Choroid plexus epithelial cell (primary cell): ENCODE results near the gene NEIL3.

Source experiments
- DNase-seq: peaks from one replicate; pipeline ENCODE4 v3.0.0-alpha.2; 2010; ENCODE audit warnings: low read depth
- H3K4me3 ChIP-seq: 2 replicates; pipeline ENCODE4 v1.5.1; 2011; ENCODE audit warnings: low read depth, mild to moderate bottlenecking, control low read depth, low read length, moderate library complexity
- CTCF ChIP-seq: conservative IDR thresholded peaks from 2 replicates; pipeline ENCODE4 v1.5.1; 2011; ENCODE audit warnings: low read depth, mild to moderate bottlenecking, control low read depth, inconsistent platforms, low read length, moderate library complexity

NEIL3 gene

DNA sequence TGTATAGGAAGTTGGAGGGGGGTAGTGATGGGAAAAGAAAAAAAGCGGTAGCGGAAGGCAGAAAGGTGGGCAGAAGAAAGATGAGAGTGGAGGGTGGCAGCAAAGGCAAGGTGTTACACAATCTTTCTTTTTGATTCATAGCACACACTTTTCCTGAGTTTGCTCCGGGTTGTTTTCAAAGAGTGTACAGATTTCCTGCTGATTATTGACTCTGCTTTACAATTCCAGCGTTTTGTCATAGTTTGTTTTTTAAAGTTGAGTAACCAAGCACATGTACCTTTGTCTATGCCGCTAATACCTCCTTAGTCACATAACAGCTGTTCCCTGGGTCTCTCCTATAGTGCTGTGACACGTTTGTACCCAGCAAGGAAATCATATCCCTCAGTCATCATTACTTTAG lies 82.3 kb downstream of the NEIL3 start:
- DNase-seq: no peak
- TF ChIP-seq CTCF: no peak
- H3K4me3 ChIP-seq: no peak overlapping the region

DNA sequence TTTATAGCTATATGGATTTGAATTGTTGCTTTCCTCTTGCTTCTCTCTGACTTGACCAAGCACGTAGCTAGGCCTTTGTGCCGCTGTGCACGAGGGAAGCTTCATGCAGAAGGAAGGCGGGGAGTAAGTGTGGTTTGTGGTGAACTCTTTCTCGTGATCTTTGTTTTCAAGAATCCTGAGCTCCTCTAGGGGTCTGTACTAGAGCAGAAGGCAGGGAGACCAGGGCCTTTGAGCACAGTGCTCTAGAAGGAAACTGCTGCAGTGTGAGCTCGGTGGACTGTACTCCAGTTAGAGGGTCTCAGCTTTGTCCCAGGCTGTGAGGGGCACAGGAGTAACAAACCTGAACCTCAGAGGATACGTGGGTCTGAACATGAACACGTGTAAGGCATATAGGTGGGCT lies 83.6 kb downstream of the NEIL3 start:
- TF ChIP-seq CTCF: no peak
- no peak overlapping the region for H3K4me3 ChIP-seq
- DNase-seq: no peak

DNA sequence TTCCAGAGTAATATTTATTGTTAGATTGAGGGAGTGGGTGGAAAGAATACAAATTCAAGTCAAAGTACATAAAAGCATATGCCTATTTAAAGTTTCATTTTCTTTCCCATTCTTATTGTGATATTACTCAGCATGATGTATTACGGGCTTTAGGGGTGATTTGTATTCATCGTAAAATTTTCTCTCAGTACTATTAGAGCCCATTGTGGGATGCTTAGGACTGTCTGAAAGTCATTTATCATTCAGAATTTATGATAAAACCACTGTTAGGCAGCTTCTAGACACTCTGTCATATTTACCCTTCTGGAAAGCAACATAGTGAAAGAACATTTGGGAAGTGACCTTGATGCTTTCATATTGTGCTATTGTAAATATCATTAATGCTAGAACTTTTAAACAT lies 86.7 kb downstream of the NEIL3 start:
- TF ChIP-seq CTCF: no peak
- no peak overlapping the region for H3K4me3 ChIP-seq
- no peak for DNase-seq

- TF ChIP-seq CTCF: no peak
- peak; percentile 13 for DNase-seq
These were observed 90.4 kb downstream of the NEIL3 start for GRCh38 chr4:177400030-177400429.

DNA sequence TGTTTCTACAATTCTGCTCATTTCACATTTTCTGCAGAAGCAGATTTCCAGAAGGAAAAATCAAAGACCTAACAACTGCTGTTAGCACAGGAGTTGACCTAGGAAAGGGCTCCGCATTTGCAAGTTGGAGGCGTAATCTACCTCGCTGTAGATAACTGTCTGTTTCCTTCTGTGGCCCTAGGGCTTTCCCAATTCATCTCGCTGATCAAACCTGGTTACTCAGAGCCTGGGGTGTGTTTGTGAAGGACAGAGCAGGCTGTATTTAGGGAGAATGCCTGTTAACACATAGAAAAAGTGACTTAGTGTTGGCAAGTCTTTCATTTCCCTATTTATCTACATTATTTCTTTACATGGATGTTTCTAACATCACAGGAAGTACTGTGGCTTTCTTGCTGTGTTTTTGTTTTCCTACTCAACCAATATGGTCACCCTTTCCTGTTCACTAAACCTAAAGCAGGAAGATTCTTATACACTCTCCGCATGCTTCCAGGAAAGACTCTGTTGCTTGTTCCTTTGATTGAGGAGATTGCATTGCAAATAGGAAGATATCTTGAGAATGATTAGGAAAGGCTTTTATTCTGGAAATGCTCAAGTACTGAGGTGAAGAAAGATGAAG lies 92.1 kb downstream of the NEIL3 start:
- no peak for TF ChIP-seq CTCF
- DNase-seq: no peak
- H3K4me3 ChIP-seq: no peak overlapping the region

More at GRCh38 chr4:177400030-177400429, 90.4 kb downstream of the NEIL3 start:
- H3K4me3 ChIP-seq: no peak overlapping the region

- DNase-seq: no peak
- no peak for TF ChIP-seq CTCF
These were observed 94.1 kb downstream of the NEIL3 start for GRCh38 chr4:177403746-177404145.

DNA sequence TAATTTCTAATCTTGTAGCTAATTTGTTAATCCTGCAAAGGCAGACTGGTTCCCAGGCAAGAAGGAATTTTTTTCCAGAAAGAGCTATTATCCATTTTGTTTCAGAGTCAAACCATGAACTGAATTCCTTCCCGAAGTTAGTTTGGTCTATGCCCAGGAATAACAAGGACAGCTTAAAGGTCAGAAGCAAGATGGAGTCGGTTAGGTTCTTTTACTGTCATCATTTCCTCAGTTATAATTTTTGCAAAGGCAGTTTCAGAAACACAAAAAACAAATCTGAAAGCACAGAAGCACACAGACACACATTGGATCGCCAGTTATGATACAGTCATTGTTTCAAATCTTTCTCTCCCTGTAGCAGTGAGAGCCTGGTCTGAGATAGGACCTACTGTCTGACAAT lies 94.7 kb downstream of the NEIL3 start:
- no peak for TF ChIP-seq CTCF
- DNase-seq: no peak
- no peak overlapping the region for H3K4me3 ChIP-seq

More at GRCh38 chr4:177403746-177404145, 94.1 kb downstream of the NEIL3 start:
- H3K4me3 ChIP-seq: no peak overlapping the region
